GM18951 (cell line): ENCODE measurements around the gene PRRG2.

Experiments used
- POLR2A ChIP-seq: IDR thresholded peaks from 4 replicates; pipeline ENCODE4 v1.6.1; 2011; ENCODE audit warnings: mild to moderate bottlenecking; ENCODE audit not compliant: insufficient read length, insufficient read depth; ENCODE audit errors: extremely low read depth
- in situ Hi-C: fragments of 300-500 bp; cut with MboI; formaldehyde crosslinking; loops from one replicate; pipeline ENCODE4 v1.12.0; 2022; ENCODE audit warnings: low sequenced_read_pairs, mixed read lengths, inconsistent platforms; ENCODE audit not compliant: unreplicated experiment

Gene PRRG2

DNA sequence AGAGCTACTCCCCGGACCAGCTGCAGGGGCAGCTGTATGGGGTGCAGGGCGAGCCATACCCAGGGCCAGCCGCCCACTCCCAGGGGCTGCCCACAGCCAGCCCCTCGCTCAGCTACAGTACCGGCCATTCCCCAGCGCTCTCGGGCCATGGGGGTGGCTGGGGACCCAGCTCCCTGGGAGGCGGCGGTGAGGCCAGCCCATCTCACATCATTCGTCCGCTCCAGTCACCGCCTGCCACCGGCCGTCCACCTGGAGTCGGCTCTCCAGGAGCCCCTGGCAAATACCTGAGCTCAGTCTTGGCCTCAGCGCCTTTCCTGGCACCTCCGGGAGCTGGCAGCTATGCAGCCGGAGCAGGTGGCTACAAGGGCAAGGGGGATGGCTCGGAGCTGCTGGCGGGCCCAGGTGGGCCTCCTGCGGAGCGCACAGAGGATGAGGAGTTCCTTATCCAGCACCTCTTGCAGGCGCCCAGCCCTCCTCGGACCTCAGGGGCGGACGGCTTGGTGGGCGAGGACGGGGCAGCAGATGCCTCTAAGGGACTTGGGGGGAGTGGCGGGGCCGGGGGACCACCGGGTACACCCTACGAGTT lies 14.8 kb downstream of the PRRG2 start:
- in situ Hi-C loops, result no loop called here
- TF ChIP-seq POLR2A, result no peak

DNA sequence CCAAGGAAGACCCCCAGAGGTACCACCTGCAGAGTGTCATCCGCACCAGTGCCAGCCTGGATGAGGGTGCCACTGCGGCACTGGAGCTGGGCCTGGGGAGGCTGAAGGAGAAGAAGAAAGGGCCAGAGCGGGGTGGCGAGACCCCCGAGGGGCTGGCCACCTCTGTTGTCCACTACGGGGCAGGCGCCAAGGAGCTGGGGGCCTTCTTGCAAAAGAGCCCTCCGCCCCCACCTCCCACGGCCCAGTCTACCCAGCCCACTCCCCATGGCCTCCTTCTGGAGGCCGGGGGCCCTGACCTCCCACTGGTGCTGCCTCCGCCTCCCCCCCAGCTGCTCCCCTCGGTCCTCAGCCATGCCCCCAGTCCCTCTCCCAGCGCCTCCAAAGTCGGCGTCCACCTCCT lies 15.3 kb downstream of the PRRG2 start:
- TF ChIP-seq POLR2A, result no peak
- in situ Hi-C loops, result no loop called here

DNA sequence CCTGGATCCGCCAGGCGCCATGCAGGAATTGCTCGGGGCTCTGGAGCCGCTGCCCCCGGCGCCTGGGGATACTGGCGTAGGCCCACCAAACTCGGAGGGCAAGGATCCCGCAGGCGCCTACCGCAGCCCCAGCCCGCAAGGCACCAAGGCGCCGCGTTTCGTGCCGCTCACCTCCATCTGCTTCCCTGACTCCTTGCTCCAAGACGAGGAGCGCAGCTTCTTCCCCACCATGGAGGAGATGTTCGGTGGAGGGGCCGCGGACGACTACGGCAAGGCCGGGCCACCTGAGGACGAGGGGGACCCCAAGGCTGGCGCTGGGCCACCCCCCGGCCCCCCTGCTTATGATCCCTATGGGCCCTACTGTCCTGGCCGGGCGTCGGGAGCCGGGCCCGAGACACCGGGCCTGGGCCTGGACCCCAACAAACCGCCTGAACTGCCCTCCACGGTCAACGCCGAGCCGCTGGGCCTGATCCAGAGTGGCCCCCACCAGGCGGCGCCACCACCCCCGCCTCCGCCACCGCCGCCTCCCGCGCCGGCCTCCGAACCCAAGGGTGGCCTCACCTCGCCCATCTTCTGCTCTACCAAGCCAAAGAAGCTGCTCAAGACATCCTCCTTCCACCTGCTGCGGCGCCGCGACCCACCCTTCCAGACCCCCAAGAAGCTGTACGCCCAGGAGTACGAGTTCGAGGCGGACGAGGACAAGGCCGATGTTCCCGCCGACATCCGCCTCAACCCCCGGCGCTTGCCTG lies 16.0 kb downstream of the PRRG2 start:
- TF ChIP-seq POLR2A, result no peak
- in situ Hi-C loops, result no loop called here

DNA sequence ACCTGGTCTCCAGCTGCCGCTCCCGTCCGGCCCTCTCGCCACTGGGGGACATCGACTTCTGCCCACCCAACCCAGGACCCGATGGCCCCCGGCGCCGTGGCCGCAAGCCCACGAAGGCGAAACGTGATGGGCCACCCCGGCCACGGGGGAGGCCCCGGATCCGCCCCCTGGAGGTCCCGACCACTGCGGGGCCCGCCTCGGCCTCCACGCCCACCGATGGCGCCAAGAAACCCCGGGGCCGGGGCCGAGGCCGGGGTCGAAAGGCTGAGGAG lies 16.5 kb downstream of the PRRG2 start:
- in situ Hi-C loops, result no loop called here

DNA sequence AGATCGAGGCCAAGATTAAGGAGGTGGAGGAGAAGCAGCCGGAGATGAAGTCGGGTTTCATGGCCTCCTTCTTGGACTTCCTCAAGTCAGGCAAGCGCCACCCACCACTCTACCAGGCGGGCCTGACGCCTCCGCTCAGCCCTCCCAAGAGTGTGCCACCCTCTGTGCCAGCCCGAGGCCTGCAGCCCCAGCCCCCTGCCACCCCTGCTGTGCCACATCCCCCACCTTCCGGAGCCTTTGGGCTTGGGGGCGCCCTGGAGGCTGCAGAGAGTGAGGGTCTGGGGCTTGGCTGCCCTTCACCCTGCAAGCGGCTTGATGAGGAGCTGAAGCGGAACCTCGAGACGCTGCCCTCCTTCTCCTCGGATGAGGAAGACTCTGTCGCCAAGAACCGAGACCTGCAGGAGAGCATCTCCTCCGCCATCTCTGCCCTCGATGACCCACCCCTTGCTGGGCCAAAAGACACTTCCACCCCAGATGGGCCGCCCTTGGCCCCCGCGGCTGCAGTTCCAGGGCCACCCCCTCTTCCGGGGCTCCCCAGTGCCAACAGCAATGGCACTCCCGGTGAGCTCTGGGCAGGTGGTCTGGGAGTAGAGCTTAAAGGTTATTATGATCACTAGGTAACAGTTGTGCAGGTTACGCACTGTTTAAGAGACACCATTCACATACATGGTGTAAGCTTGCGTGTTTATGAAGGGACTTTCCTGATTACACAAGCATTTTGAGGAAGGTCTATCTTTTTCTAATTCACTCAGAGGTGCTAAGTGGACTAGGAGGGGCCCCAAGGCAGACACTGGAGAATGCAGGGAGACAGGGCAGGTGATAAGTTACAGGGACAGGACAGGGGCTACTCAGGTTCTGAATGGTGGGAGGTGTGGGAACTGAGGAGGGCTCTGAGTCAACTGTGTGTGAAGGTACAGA lies 18.5 kb downstream of the PRRG2 start:
- no peak for TF ChIP-seq POLR2A
- in situ Hi-C loops, result no loop called here

More for the DNA sequence above, 16.5 kb downstream of the PRRG2 start:
- no peak for TF ChIP-seq POLR2A

DNA sequence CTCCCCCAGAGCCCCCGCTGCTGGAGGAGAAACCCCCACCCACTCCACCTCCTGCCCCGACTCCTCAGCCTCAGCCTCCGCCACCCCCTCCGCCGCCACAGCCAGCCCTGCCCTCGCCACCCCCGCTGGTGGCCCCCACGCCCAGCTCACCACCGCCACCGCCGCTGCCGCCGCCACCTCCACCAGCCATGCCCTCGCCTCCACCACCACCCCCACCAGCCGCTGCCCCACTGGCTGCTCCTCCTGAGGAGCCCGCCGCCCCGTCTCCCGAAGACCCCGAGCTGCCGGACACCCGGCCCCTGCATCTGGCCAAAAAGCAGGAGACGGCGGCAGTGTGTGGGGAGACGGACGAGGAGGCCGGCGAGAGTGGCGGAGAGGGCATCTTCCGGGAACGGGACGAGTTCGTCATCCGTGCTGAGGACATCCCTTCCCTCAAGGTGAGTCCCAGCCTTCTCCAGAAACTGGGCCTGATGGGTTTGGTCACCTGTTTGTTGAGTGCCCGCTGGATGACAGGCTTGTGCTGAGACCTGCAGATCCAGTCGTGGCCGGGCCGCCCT lies 20.4 kb downstream of the PRRG2 start:
- in situ Hi-C loops, result no loop called here
- no peak for TF ChIP-seq POLR2A

DNA sequence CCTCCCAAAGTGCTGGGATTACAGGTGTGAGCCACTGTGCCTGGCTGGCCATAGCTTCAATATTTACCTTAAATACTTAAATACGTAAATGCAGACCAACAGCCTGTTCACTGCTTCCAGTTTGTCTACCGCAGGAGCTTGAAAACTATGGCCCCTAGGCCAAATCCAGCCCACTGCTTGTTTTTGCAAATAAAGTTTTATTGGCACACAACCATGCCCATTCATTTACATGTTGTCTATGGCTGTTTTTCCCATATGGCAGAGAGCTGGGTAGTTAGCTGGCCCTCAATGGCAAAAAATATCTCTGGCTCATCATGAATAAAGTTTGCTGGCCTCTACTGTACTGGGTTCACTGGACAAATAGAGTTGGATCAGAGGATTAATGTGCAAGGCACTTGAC lies 21.7 kb downstream of the PRRG2 start:
- in situ Hi-C loops, result no loop called here
- TF ChIP-seq POLR2A, result no peak

DNA sequence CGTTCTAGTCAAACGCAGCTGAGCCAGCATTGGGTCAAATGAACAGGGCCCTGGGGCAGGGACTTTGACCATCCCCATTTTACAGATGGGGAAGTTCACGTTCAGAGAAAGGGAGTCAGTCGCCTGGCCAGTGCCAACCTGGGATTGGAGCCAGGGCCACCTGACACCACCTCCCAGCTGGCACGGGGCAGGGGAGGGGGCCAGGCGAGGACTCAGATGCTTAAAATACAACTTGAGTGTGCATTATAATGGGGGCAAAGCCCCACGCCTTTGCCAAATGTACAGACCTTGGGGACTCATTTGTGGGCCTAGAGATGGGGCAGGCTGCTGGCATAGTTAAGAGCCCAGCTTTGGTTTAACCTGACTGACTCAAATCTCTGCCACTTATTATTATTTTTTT lies 24.5 kb downstream of the PRRG2 start:
- in situ Hi-C loops, result no loop called here
- TF ChIP-seq POLR2A, result no peak

DNA sequence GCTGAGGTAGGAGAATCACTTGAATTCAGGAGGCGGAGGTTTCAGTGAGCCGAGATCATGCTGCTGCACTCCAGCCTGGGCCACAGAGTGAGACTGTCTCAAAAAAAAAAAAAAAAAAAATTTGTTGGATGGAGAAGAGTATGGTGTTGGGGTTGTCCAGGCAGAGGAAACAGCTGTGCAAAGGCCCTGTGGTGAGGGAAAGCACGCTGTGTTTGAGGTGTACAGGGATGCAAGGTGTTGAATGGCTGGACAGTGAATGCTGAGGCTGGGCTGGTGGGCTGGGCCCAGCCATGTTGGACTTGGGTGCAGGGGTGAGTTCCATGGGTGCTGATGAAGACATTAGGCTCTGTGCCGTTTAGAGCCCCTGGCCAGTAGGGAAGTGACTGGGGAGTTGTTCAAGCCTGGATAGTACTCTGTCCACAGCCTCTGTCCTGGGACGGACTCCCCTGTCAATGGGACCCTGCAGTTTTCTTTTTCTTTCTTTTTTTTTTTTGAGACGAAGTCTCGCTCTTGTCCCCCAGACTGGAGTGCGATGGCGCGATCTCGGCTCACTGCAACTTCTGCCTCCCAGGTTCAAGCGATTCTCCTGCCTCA lies 28.5 kb downstream of the PRRG2 start:
- in situ Hi-C loops, result no loop called here

DNA sequence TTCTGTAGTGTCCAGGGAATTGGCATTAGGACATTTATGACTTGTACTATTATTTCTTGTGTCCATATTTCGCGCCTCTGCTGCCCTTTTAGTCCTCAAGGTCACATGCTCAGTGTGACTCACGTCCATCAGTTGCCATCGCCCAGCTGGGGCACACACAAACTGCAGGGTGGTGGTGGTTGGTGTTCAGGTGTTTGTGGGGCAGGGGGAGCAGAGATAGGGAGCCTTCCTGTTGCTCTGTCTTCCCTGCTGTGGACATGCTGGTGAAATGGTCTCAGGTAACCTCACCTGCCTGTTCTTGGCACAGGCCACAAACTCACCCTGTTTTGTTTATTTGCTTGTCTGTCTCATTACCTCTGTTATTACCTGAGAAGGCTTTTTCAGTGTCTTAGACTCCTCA lies 32.3 kb downstream of the PRRG2 start:
- no peak for TF ChIP-seq POLR2A
- in situ Hi-C loops, result no loop called here

More for the DNA sequence above, 28.5 kb downstream of the PRRG2 start:
- no peak for TF ChIP-seq POLR2A

DNA sequence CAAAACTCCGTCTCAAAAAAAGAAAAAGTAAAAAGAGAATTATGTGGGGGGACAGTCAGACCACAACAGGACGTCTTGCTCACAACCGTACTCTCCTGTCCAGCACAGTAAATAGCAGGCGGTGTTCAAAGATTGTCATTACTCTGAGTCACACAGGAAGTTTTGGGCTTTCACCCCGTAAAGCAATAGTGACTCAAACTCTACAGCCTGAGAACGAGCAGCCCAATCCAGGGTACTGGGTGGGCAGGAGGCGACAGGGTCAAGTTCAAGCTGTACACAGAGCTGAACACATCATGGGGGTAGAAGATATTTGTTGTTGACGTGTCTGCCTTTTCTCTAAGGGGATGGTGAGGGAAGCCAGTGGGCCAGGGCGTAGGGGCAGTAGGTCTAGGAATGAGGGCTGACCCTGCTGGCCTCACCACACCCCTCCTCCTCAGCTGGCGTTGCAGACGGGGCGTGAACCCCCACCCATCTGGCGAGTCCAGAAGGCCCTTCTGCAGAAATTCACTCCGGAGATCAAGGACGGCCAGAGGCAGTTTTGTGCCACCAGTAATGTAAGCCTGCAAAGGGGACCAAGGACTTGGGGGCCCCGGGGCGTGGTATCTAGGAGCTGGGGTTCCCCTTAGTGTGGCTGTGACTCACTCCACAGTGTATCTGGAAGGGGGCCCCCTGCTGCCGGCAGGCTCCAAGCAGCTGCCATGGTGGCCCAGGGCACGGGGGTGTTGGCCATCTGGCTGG lies 33.1 kb downstream of the PRRG2 start:
- in situ Hi-C loops, result no loop called here
- no peak for TF ChIP-seq POLR2A

DNA sequence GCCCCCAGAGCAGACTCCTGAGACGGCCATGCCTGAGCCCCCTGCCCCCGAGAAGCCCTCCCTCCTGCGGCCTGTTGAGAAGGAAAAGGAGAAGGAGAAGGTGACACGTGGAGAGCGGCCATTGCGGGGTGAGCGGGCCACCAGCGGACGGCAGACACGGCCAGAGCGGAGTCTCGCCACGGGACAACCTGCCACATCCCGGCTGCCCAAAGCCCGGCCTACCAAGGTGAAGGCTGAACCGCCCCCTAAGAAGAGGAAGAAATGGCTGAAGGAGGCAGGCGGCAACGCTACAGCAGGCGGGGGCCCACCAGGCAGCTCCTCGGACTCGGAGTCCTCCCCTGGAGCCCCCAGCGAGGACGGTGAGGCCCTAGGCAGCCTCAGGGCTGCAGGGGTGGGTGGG lies 34.7 kb downstream of the PRRG2 start:
- in situ Hi-C loops, result no loop called here
- no peak for TF ChIP-seq POLR2A
